Tibial nerve (tissue), 4 donors: Measurements from ENCODE around the gene WDR83.

ENCODE experiments used
- CTCF ChIP-seq, 5 experiments: fragments of 200-600 bp in 3 of 5; fragments of 450-650 bp in 2 of 5; sonication (generic) in 3 of 5; IDR thresholded peaks; one replicate each; pipeline ENCODE4 v1.5.1; 2016 to 2019; ENCODE audit warnings: antibody characterized with exemption in 5 of 5, mild to moderate bottlenecking in 3 of 5, moderate library complexity in 2 of 5
- EP300 ChIP-seq, 2 donors: sonication (generic); formaldehyde crosslinking; IDR thresholded peaks; one replicate each; pipeline ENCODE4 v1.6.1; 2017; ENCODE audit warnings: antibody characterized with exemption in 2 of 2, mild to moderate bottlenecking in 1 of 2
- POLR2A ChIP-seq, 2 donors: fragments of 450-650 bp; IDR thresholded peaks; one replicate each; pipeline ENCODE4 v1.6.1; 2017; ENCODE audit warnings: antibody characterized with exemption in 2 of 2, mild to moderate bottlenecking in 2 of 2, moderate library complexity in 2 of 2

DNA sequence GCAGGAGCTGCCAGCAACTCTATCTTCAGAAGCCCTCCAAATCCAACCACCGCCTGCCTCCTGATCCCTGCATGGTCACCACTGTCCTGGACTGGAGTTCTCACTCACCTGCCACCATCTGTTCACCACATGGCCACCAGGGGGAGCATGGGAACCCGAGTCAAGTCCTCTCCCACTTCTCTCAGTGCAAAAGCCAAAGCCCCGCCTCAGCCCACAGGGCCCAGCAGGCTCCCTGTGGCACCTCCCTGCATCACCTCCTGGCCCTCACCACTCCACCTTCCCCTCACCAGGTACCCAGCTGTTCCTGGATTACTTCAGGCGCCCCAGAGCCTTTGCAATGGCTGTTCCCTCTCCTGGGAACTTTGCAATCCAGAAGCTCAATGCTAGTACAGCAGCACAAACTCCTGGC is 9.8 kb downstream of the WDR83 start:
- TF ChIP-seq CTCF (IDR thresholded peaks at IDR 0.05) (peak; percentile 76 to 86 (median 79)), POLR2A (IDR thresholded peaks at IDR 0.05) (no peak), EP300 (IDR thresholded peaks at IDR 0.05) (no peak)
